Tongue (tissue), 2 donors: ENCODE results near the gene SUSD4. TPM values are rescaled to one million over a fixed set of nuclear protein-coding genes. Genes with fewer than 3 reads are reported as not detected.

ENCODE experiments used
- DNase-seq: peaks from one replicate; pipeline ENCODE4 v3.0.0-alpha.2; 2015
- total RNA-seq: library from RNA; depleted of rRNA; stranded (reverse); fragments of >200 nt; gene quantifications from one replicate; pipeline ENCODE4 v1.2.3, GENCODE V29; 2014

SUSD4 gene
- total RNA-seq, 1 donor from 2014 or later = 28.9 TPM

DNA sequence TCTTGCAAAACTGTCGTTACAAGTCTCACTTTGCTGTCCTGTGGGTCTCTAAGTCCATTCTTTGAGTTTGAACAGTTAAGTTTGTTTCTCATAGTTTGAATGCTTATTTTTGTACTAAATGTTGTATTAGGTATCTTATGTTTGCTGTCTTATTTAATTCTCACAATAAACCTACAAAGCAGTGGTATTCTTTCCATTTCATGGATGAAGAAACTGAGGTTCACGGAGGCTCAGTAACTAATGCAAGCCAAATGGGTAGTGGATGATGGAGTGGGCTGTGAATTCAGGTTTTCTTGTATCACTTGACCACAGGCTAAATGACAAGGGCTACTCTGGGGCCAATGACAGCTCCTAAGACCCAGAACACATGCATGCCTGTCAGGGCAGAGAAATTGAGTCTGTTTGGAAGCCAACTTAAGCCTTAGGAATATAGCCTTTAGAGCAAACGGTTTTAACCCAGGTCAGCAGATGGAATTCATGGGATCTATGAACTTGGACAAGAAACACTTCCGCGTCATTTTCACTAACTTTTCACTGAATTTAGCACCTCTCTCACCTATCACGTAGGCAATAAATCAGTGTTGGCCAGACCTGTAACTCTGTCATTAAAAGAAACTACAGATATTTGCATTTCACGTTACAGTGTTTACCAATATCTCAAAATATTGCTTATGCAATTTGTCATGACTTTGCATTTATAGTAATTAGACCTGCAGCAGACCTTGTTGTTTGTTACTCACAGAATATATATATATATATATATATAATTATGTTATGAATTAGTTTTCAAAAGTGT, 153.8 kb downstream of the SUSD4 start:
- DNase-seq = no peak

GRCh38 chr1:223209293-223209898, 154.6 kb downstream of the SUSD4 start:
- DNase-seq = no peak

- DNase-seq = peak; percentile 39
These were observed 155.6 kb downstream of the SUSD4 start for GRCh38 chr1:223208164-223209076.

DNA sequence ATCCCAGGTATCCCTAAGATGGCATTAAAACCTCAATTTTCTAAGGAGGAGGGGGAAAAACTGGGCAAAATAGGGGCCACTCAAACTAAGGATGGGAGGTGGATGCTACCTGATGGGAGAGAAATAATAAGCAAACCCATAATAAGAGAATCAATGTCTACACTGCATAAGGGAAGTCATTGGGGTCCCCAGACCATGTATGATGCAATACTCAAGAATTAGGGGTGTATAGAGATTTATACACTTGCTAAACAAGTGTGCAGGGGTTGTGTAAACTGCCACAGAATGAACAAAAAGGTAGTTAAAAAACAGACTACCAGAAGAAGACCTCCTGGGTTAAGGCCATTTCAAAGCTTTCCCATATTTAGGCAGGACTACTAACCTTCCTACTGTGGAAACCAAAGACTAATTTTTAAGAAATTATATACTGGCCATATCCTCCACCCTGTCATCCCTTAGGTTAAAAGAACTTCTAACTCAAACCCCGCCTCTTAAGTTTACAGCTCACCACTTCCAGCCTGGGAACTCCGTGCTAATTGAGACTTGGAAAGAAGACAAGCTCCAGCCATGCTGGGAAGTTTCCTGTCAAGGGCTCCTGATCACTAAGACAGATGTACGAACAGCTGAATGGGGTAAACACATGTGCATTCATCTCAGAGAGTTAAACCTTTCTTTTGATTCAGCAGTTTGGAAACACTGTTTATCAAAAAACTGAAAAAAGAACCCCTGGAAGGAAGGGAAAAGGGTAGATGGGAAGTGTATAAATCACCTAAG, 156.5 kb downstream of the SUSD4 start:
- DNase-seq = peak; percentile 95

GRCh38 chr1:223204424-223204823, 159.6 kb downstream of the SUSD4 start:
- no peak for DNase-seq

- no peak for DNase-seq
These were observed 160.3 kb downstream of the SUSD4 start for GRCh38 chr1:223203694-223204093.

DNA sequence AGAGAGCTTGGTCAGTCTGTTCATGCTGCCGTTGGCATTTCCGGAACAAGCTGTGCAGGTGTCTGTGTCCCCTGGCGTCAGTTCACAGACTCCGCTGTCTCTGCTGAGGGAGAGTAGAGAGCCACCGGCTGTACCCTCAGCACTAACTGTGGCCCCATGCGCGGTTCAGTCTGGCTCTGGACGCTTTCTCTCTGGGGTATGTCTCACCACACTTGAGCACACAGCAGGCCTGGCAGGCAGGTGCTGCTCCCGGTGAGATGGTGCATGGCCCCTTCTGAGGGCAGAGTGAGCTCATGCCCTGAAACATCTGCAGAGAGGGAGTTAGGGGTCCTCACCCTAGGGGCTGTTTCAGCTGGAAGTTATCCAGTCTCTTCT, 161.0 kb downstream of the SUSD4 start:
- DNase-seq = no peak

GRCh38 chr1:223202376-223203033, 161.5 kb downstream of the SUSD4 start:
- DNase-seq = no peak

GRCh38 chr1:223201967-223202366, 162.0 kb downstream of the SUSD4 start:
- DNase-seq = no peak

DNA sequence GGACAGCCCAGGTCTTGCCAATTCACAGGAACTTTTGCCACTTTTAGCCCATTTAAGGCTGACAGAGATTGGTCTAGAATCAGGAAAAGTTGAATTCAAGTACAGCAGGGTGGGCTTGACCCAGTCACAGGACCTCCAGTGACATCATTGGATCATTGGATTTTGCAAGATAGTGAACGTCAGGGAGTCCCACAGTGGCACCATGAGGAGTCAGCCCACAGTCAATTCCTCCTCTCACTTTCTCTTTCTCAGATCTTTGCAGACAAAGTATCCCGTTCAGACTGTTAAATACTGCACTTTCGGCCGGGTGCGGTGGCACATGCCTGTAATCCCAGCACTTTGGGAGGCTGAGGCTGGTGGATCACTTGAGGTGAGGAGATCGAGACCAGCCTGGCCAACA, 163.1 kb downstream of the SUSD4 start:
- no peak for DNase-seq

GRCh38 chr1:223199094-223199647, 164.8 kb downstream of the SUSD4 start:
- no peak for DNase-seq

DNA sequence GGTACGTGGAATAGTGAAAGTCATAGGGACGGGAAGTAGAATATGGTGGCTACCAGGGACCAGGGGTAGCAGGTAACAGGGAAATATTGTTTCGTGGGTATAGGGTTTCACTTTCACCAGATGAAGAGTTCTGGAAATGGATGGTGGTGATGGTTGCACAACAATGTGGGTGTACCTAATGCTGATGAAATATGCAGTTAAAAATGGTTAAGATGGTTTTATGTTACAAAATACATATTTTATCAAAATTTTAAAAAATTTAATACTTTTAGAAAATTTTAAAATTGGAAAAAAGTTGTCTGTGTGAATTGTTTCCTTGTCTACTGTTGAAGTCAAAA, 165.4 kb downstream of the SUSD4 start:
- DNase-seq = no peak

DNA sequence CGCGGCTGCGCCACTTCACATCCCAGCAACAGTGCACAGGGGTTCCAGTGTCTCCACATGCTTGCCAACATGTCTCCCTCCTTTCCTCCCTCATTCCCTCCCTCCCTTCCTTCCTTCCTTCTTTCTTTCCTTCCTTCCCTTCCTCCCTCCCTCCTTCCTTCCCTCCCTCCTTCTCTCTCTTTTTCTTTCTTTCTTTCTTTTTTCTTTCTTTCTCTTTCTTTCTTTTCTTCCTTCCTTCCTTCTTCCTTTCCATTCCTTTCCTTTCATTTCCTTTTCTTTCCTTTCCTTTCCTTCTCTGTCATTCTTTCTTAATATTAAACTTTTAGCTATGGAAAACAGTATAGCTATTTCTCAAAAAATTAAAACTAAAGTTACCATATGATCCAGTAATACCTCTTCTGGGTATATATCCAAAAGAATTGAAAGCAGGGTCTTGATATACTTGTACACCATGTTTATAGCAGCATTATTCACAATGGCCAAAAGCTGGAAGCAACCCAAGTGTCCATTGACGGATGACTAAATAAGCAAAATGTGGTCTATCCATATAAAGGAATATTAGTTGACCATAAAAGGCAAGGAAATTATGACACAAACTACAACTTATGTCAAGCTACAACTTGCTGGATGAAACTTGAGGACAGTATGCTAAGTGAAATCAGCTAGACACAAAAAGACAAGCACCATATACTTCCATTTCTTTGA, 165.9 kb downstream of the SUSD4 start:
- no peak for DNase-seq

- no peak for DNase-seq
These were observed 173.9 kb downstream of the SUSD4 start for GRCh38 chr1:223189903-223190724.

- DNase-seq = no peak
These were observed 174.5 kb downstream of the SUSD4 start for GRCh38 chr1:223189525-223189902.

DNA sequence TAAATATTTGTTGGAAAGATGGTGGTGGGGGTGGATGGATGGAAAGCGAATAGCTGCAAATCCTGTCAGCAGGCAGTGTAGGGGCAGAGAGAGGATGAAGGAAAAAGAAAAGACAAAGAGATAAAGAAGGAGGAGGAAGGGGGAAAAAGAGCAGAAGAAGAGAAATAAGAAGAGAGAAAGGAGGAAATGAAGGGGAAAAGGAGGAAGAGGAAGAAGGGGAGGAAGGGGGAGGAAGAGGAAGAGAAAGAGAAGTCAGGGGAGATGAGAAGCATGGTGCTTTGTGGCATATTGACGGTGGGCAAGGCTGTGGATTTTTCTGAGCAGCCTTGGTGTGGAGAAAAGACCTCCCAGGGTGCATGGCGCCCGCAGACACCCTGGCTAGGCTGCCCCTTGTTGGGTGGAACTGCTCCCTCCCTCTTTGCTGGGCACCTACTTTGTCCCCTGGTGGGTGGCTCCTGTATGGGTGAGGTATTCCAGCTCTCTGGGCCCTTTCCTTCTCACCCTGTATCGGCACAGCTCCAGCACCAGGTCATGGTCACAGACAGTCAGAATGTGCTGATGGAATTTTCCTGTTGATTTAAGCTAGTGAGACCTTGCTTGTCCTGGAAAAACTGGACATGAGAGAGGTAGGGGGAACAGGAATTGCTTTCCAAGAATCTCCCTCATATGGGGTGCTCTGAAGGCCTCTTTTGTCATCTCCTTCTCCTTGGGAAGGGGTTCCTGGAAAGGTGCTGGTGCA, 175.2 kb downstream of the SUSD4 start:
- no peak for DNase-seq

DNA sequence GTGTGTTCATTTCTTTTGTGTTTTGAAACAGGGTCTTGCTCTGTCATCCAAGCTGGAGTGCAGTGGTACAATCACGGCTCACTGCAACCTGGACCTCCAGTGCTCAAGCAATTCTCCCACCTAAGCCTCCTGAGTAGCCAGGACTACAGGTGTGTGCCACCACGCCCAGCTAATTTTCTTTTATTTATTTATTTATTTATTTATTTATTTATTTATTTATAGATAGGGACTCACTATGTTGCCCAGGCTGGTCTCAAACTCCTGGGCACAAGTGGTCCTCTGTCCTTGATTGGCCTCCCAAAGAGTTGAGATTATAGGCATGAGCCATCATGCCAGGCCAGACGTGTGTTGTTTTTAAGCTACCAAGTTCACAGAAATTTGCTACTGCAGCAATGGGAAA, 177.2 kb downstream of the SUSD4 start:
- DNase-seq = no peak

GRCh38 chr1:223183268-223183862, 180.6 kb downstream of the SUSD4 start:
- no peak for DNase-seq
